Mammary epithelial cell (primary cell): ENCODE results near the gene NFATC1.

Experiments used
- CTCF ChIP-seq, 2 donors: IDR thresholded peaks in 1 of 2; conservative IDR thresholded peaks in 1 of 2; 2 replicates each; pipeline ENCODE4 v1.5.1; 2011 to 2012; ENCODE audit warnings: inconsistent platforms in 2 of 2, low read length in 2 of 2, mild to moderate bottlenecking in 2 of 2, control low read depth in 1 of 2, low read depth in 1 of 2; ENCODE audit not compliant: insufficient read depth in 1 of 2; ENCODE audit errors: extremely low read depth in 1 of 2
- EZH2 ChIP-seq: IDR thresholded peaks from 2 replicates; pipeline ENCODE4 v1.6.1; 2012; ENCODE audit warnings: low read length, inconsistent platforms, borderline replicate concordance

GRCh38 chr18:79387214-79387613 is 8.5 kb upstream of the NFATC1 start:
- TF ChIP-seq CTCF (conservative IDR thresholded peaks at IDR 0.05 in 1 of 2, IDR thresholded peaks at IDR 0.05 in 1 of 2; ENCODE audit: extremely low read depth in 1 of 2, insufficient read depth in 1 of 2, low read depth in 1 of 2, low read length in 2 of 2) (no peak), EZH2 (no peak)
